NCI-H82 treated with DMSO at 0.1 percent for 48 hours (cell line): ENCODE results near the gene HOXC12.

Experiments used
- DNase-seq: peaks from one replicate; lab custom pipeline; 2025; ENCODE audit not compliant: unreplicated experiment; lab: John Stamatoyannopoulos, UW

HOXC12 gene

DNA sequence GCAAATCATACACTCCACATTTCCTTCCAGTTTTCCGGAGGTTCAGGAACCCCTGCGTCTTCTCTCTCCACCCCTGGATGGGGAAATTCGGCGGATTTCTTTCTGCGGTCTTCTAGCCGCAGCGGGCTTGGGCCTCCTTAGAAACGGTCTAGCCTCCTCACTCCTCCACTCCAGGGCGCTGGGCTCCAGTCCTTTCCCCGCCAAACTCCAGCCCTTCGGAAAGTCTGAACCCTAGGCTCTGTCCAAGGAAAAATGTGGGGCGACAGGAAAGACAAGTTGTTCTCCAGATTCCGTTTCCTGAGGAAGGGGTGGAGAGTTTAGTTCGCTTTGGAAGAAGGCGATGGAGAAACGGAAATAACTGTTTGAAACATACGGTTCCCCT is 28.9 kb downstream of the HOXC12 start:
- no peak for DNase-seq

DNA sequence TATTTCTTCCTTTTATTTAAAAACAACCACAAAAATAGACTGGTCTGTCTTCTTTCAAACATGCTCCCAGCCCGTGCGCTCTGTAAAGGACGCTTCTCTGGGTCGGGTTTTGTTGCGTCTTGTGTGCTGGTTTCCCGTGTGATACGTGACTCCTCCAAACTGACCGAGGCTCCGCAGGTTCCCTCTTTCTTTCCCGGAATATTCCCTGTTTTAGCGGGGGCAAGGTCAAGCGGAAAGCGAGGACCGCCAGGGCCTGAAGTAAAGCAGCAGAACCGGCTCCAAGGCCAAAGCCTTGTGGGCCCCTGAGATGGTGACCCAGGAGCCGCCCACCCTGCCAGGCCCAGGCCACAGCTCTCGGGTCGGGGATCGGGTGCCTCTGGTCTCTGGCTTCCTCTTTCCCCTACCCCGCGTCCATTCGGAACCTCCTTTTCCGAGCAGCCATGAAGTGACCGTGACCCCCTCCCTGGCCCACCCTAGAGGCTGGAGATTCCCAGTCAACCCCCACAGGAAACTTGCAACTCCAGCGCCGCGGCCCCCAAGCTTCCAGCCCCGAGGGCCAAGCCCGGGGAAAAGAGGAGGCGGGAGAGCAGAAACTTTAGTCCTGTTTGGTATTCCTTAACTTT is 29.4 kb downstream of the HOXC12 start:
- DNase-seq, result no peak

DNA sequence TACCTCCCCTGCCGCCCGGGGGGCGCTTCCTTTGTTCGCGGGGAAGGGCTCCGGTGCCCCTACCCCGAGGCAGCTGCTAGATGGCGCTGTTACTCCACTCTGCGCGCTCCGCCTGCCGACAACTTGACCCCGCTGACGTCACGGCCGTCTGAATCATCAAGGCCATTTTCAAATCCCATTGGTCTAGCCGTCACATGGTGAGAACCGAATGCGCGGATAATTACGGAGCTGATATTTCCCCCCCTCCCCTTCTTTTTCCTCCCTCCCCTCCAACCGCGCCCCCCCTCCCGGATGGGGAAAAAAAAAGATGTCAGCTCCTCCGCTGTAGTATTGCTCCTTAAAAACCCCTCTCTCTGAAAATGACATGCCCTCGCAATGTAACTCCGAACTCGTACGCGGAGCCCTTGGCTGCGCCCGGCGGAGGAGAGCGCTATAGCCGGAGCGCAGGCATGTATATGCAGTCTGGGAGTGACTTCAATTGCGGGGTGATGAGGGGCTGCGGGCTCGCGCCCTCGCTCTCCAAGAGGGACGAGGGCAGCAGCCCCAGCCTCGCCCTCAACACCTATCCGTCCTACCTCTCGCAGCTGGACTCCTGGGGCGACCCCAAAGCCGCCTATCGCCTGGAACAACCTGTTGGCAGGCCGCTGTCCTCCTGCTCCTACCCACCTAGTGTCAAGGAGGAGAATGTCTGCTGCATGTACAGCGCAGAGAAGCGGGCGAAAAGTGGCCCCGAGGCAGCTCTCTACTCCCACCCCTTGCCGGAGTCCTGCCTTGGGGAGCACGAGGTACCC is 30.4 kb downstream of the HOXC12 start, which contains the start of gene HOXC10:
TSS of gene HOXC10 (plus strand) at position 246 of the 791 bp plus-strand sequence. CDS start at position 360, 114 bp downstream.
- peak; percentile 89 for DNase-seq

GRCh38 chr12:53985692-53985993 is 30.9 kb downstream of the HOXC12 start:
- DNase-seq, result no peak

DNA sequence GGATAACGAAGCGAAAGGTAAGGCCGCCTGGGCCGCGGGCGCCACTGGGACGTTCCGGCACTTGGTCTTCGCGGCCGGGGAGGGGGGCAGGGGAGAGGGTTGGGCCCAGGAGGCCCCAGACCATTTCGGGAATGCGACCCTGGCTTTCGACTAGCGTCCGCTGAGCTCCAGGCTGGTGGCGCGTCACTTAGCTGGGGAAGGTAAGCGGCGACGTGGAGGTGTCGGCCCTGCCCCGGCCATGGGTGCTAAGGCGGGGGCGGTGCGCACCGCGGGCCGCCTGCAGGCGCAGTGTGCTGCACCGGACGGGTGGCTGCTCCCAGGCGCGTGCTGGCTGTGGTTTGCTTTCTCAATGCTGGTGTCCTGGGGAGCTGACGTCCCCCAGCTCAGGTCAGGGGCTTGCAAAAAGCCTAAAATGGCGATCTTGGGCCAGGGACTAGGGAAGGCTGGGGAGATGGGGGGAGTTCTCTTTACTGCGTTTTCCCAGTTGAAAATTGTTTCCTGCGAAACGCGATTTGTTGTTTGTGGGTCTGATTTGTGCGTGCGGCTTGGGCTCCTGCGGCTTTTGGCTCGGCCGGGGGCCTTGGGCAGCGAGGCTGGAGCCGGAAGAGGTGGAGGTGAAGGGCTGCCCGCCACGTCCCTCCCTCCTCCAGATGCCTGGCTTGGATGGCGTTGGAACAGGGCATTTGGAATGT is 31.4 kb downstream of the HOXC12 start:
- no peak for DNase-seq

- no peak for DNase-seq
These were observed 32.2 kb downstream of the HOXC12 start for GRCh38 chr12:53986686-53987483.

DNA sequence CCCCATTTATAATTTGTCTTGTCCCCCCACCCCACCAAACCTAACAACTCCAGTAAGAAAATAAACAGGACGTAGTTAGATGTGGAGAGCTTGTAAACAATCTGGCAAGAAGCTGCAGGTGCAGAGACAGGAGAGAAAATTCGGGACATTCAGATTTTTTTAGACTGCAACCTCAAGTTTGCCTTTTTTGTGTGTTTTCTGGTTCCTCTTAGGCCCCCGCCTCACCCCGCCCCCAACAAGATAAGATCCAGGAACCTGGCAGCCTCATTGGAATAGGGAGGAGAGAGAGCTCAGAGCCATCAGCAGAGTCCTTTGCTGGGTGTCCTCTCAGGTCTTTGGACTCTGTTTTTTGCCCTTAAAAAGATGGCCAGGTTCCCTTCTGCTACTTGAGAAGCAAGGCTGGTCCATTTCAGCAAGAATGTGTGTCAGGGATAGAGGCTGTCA is 33.1 kb downstream of the HOXC12 start:
- DNase-seq, result no peak

- no peak for DNase-seq
These were observed 34.0 kb downstream of the HOXC12 start for GRCh38 chr12:53988541-53989226.

DNA sequence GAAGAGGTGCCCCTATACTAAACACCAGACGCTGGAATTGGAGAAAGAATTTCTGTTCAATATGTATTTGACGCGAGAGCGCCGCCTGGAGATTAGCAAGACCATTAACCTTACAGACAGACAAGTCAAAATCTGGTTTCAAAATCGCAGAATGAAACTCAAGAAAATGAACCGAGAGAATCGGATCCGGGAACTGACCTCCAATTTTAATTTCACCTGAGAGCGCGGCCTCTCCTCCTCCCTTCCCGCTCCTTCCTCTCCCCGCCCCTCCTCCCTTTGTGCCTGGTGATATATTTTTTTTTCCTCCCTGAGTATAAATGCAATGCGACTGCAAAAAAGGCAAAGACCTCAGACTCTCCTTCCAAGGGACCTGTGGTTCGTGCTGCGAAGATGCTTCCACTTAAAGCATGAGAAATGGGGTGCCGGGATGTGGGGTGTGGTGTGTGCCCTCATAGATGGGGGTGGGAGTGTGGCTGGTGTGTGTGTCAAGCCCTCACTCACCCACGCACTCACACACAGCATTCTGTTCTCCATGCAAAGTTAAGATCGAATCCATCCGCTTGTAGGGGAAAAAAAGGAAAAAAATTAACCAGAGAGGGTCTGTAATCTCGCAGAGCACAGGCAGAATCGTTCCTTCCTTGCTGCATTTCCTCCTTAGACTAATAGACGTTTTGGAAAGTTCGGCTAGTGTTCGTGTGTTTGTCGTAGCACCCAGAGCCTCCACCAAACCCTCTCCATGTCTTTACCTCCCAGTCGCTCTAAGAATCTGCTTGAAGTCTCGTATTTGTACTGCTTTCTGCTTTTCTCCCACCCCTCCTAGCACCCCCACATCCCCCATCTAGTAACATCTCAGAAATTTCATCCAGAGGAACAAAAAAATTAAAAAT is 34.8 kb downstream of the HOXC12 start:
- DNase-seq, result no peak

DNA sequence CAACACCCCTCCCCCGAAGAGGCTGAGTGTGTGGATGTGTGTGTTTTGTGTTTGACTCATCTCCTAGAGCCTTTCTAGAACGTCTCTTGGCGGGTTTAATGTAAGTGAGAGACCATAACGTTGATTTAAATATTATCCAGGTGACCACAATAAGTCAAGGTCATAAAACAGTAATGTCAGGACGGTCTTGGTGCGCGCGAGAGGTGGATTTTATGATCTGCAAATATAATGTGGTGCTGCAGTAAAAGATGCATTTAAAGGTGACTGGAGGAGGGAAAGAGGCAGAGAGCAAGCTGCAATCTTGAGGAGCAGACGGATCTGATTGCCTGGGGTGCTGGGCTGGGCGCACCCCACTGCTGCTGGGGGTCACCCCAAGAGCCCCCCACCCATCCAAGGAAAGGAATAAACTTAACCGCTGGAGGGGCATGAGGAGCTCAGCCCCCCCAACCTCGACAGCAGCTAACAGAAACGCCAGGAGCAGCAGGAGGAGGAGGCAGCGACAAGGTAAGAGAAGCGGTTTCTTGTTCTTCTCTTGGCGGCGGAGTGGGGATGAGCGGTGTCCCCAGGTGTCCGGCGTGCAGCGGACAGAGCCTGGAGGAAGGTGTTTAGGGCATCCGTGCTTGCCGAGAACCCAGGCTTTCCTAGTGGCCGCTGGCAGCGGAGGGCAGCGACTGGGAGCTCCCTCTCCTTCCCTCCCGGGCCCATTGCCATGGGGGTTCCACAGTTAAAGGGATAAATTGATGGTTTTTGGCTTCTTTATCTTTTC is 35.8 kb downstream of the HOXC12 start:
- DNase-seq, result no peak

DNA sequence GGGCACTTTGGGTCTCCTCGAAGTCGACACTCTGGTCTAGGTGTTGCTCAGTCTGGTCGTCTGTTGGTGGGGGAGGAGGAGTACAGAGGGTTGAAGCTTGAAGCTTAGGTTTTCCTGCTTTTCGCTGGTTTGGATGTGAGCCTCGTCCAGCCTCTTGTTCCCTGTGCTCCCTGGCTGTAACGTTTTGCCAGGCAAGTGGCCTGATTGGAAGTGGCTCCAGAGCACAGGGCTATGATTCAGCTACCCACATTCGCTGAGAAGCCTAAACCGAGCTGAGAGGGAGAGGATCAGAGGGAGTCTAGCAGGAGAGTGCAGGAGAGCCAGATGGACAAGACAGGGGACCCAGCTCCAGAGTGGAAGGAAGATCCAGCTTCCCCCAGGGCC is 36.4 kb downstream of the HOXC12 start:
- DNase-seq, result peak; percentile 55

- no peak for DNase-seq
These were observed 37.7 kb downstream of the HOXC12 start for GRCh38 chr12:53992377-53992889.

DNA sequence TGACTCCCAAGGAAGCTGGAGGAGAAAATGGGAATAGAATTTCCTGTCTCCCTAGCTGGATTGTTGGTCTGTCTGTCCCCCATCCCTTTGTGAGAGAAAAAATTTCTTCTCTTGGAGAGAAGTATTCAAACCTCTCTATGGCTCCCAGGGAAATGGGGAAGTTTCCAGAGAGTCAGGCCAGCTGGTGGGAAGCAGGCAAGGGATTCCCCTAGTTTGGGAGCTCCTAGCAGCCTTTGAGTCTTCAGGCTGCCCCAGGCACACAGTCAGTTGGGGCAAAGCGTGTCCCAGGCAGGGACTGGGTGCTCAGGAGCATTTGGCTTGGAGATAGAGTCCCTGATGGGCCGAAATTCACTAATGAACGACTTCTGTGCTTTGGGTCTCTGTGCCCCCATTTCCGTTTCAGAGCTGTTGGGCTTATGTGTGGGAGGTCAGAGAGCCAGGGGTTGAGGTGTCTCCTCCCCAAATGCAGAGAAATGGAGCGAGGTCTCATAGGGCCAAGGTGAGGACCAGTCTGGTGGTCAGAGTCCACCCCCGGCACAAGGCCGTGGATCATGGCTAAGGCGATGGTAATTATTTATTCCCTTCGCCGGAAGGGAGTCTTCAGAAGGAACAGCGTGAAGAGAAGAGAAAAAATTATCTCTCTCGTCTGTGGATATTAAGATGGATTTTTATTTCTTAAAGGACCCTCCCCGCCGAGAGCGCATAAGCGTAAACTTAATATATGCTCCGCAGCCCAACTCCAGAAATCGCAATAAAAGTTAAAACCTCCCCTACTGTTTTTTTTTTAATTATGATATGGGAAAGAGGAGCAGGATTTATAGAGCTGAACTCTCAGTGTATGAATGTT is 38.7 kb downstream of the HOXC12 start:
- no peak for DNase-seq

- no peak for DNase-seq
These were observed 39.2 kb downstream of the HOXC12 start for GRCh38 chr12:53994009-53994263.

- no peak for DNase-seq
These were observed 39.7 kb downstream of the HOXC12 start for GRCh38 chr12:53994264-53995001.

- no peak for DNase-seq
These were observed 40.3 kb downstream of the HOXC12 start for GRCh38 chr12:53995002-53995377.

DNA sequence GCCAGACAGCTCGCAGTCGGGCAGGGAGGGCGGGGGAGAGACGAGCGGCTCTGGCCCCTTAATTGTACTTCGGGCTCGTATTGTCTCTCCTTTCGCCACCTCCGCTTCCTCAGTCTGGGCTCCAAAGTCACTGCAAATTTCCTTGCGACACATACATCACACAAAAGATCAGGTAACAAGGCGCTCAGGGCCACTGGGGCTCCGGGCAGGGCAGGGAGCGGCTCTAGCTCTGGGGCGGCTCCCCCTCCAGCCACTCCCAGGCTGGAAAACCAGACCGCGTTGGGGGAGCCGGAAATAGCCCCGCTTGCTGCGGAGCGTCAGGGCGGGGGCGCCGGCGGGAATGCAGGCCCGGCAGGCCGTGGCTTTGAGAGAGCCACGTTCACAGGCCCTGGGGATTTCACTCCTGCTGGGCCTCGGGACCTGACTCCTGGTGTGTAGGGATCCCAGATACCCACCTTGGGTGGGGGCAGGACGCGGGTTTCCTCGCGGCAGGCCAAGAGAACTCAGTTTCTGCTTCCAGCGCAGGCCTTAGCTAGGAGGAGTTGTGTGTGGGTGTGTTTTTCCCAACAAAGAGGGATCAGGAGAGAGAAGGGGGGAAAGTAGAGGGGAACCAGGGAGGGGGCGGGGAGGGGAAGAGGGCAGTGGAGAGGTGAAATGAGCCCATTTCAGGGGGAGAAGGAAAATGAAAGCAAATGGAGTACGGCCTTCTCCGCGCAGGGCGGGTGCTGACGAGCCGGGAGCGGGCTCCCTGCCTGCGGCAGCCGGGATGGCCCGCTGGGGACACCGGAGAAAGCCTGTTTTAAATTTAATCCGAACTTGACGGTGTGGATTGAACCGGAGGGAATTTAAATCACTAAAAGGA is 40.9 kb downstream of the HOXC12 start:
- no peak for DNase-seq
